GM21360 (cell line): ENCODE results near the gene CDC37L1.

ENCODE experiments used
- ATAC-seq: cut with Tn5 transposase; IDR thresholded peaks from one replicate; pipeline ENCODE4 v1.9.1; 2021; ENCODE audit warnings: mild to moderate bottlenecking, moderate library complexity; ENCODE audit not compliant: unreplicated experiment

CDC37L1 gene

DNA sequence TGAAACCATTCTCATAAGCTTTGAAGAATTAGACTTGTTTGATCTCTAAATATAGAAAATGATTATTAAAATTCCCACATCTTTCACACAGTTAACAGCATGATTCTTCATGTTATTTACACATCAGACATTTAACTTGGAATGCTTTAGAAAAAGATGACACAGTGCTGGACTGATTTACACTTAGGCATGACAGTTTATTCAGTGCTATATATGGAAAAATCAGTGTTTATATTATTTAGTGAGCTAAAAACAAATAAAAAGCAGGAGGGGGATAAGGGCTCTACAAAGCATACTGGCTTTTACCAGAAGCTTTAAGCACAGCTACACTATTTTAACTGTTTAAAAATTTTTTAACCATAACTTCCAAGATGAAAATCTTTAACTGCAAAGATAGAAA lies 30.0 kb downstream of the CDC37L1 start:
- no peak for ATAC-seq

DNA sequence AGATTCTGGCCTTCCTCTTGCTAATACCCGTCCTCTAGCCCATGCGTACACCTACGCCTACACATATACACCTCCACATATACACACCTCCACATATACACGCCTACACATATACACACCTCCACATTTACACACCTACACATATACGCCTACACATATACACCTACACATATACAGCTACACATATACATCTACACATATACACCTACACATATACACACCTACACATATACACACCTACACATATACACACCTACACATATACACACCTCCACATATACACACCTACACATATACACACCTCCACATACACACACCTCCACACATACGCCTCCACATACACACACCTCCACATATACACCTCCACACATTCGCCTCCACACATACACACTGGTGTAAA lies 34.5 kb downstream of the CDC37L1 start:
- no peak for ATAC-seq

DNA sequence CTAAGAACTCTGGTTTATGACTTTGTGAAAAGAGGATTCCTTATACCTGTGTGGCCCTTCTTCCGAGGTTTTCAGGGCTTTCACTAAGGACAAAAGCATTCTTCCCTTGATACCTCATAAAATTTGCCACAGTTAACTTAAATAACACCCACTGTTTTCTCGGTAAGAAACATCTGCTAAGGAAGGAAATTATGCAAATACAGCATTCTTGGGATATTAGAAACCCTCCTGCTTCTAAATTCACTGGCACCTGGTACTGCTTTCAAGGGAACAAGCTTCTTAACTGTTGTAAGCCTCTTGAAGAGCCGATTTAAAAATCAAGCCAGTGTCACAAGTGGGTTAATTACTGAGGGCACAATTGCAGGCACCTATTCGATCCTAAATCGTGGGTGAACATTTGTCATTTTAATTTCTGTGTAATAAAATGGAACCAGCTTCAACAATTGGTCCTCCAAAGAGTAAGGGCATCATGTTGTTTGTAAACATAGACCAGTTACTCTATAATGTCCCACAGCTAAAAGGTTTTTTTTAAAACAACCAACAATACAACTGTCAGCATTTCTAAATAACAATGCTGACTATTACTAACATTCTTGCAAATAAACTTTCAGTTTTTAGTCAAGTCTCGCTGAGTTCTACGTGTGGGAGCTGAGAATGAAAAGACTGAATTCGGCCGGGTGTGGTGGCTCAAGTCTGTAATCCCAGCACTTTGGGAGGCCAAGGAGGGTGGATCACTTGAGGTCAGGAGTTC lies 35.1 kb downstream of the CDC37L1 start:
- ATAC-seq: no peak

DNA sequence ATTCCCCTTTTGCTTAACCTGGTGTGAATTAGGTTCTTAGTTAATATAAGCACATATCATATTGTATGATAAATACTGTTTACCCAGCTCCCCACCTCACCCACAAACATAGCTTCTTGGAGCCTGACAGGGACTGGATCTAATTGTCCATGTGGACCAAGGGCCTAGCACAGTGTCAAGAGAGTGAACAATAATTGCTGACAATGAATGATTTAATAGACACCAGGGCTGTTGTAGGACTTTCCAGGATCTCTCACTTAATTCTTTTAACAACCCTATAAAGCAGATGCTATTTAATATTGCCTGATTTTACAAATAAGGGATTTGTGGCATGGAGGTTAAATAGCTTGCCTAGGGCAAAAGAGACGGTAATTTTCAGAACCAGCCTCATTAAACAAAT lies 36.8 kb downstream of the CDC37L1 start:
- ATAC-seq: no peak

- no peak for ATAC-seq
Observed at GRCh38 chr9:4717815-4718214, 38.4 kb downstream of the CDC37L1 start.

DNA sequence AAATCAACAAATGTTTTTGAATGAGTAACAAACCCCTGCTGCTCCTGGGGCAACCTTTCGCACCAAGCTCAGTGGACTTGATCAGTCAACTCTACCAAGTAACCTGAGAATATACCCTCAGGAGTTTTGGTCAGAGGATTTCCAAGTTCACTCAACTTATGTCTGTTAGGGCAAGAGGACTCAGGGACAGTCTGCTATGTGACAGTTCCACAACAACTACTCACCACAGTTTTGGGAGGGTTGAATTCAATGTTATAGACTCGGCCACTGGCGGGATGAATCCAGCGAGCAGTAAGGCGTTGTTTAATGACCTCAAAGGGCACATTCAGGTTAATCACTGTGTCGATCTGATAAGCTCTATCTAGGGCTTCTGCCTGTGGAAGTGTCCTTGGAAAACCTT lies 39.5 kb downstream of the CDC37L1 start:
- no peak for ATAC-seq

GRCh38 chr9:4721736-4722135 lies 42.4 kb downstream of the CDC37L1 start:
- ATAC-seq: no peak

GRCh38 chr9:4725706-4726442 lies 46.5 kb downstream of the CDC37L1 start:
- ATAC-seq: no peak

DNA sequence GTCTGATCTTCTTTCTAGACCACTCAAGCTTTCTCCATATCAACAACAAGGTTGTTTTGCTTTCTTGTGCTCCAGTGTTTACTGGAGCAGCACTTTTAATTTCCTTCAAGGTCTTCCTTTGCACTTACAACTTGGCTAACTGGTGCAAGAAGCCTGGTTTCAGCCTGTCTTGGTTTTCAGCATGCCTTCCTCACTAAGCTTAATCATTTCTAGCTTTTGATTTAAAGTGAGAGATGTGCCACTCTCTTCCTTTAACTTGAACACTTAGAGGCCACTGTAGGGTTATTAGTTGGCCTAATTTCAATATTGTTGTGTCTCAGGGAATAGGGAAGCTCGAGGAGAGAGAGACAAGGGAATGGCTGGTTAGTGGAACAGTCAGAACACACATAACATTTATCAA lies 48.2 kb downstream of the CDC37L1 start:
- ATAC-seq: no peak

DNA sequence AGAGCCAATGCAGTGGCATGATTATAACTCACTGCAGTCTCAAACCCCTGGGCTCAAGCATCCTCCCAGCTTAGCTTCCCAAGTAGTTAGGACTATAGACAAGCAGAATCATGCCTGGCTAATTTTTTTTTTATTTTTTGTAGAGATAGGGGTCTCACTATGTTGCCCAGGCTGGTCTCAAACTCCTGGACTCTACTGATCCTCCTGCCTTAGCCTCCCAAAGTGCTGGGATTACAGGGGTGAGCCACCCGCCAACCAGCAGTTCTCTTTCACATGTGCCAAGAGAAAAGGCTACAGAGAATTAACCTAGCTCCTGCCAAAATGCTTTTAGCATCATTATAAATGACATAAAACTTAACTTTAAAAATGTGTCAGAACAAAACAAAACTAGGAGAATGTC lies 53.5 kb downstream of the CDC37L1 start:
- no peak for ATAC-seq

- ATAC-seq: no peak
Observed at GRCh38 chr9:4734150-4734549, 54.8 kb downstream of the CDC37L1 start.

GRCh38 chr9:4738866-4739586 lies 59.7 kb downstream of the CDC37L1 start:
- no peak for ATAC-seq

- no peak for ATAC-seq
Observed at GRCh38 chr9:4739587-4740387, 60.4 kb downstream of the CDC37L1 start.

DNA sequence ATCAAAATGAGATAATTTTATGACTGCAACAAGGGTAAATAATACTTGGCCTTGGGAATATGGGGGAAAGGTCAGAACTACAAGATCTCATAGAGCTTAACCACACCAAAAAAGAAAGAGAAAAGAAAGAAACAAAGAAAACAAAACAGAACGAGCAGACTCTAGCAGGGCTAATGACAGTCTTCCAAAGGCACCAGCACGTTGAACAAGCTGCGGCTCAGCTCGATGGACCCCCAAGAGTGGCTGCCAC lies 60.9 kb downstream of the CDC37L1 start:
- no peak for ATAC-seq

- ATAC-seq: peak; percentile 87
Observed at GRCh38 chr9:4740638-4741364, 61.4 kb downstream of the CDC37L1 start, which contains the start of gene AK3. AK3 (minus strand) TSS chr9:4741202; CDS start chr9:4741087, 115 bp downstream.

- no peak for ATAC-seq
Observed at GRCh38 chr9:4741365-4742089, 62.2 kb downstream of the CDC37L1 start.

DNA sequence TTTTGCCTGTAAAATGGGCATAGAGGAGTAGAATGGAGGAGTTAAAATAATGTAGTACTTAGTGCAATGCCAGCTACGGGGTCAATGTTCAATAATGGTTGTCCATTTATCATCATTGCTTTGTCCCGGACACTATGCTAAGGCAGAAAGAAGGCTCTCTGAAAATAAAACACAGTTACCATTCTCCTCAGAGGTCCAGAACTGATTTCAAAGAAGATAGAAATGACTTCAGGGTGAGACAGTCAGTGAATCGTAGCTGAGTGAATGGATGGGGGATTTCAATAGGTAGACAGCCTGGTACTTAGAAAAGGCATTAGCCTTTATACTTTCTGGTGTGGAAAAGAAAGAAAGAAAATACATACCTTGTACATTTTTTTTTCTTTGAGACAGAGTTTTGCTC lies 62.9 kb downstream of the CDC37L1 start:
- ATAC-seq: no peak

DNA sequence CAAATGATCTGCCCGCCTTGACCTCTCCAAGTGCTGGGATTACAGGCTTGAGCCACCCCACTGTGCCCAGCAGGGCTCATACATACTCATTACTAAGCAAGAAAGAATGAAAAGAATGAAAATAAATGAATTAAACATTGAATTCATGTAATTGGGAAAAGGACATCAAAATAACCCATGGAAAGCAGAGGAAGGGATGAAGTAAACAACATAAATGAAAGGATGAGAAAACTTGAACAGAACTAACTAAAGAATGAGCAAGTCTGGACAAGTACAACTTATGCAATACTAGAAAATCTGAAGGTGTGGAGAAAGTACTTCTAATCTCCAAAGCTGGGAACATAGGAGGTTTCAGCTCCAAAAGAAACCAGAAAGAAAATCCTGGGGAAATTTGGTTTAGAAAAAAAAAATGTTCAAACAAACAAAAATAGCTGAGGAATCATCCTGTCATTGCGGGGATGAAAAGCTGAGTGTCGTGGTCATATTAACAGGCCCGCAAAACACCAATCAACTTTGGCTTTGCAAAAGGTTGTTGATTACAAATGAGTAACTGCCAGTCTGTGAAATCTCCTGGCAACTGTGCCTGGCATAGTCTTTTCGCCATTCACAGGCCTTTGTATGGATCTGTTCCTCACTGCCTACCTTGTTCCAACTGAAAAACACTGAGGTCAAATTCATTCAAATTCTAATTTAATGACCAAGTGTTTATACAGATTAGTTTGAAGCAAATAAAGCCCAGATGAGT lies 63.9 kb downstream of the CDC37L1 start:
- no peak for ATAC-seq
